Activated CD4-positive, alpha-beta T cell treated with anti-CD3 and anti-CD28 coated beads, Interleukin-2, amount 10 ng/mL, durations not matched to agents 7 days and 5 days (primary cell): ENCODE measurements around the gene PTGS2. TPM values are rescaled to one million over a fixed set of nuclear protein-coding genes. Genes with fewer than 3 reads are reported as not detected.
"Not testable (repeated sequence)": the region's sequence is repeated elsewhere in the genome, so short reads cannot be mapped to it uniquely, and the experiment has no call there.

Experiments used
- CTCF ChIA-PET: fragments of 350-600 bp; sonication (Branson Sonifier 250); formaldehyde crosslinking; loops from one replicate; lab custom pipeline; 2021; ENCODE audit warnings: antibody characterized with exemption; lab: Charles Lee
- POLR2A ChIA-PET: fragments of 350-600 bp; sonication (Branson Sonifier 250); formaldehyde crosslinking; loops from one replicate; lab custom pipeline; 2021; ENCODE audit warnings: antibody characterized with exemption; lab: Charles Lee
- DNase-seq: peaks from one replicate; pipeline ENCODE4 v3.0.0-alpha.2; 2020
- H3K27ac Mint-ChIP-seq: one replicate; pipeline ENCODE4 v1.8.0; 2021; ENCODE audit warnings: mild to moderate bottlenecking, moderate library complexity, mixed read lengths
- H3K27me3 Mint-ChIP-seq: one replicate; pipeline ENCODE4 v1.8.0; 2021; ENCODE audit warnings: mixed read lengths
- H3K36me3 Mint-ChIP-seq: one replicate; pipeline ENCODE4 v1.8.0; 2021; ENCODE audit warnings: low read depth, mixed read lengths
- H3K4me1 Mint-ChIP-seq: one replicate; pipeline ENCODE4 v1.8.0; 2021; ENCODE audit warnings: mixed read lengths
- H3K4me3 Mint-ChIP-seq: one replicate; pipeline ENCODE4 v1.8.0; 2021; ENCODE audit warnings: mild to moderate bottlenecking, moderate library complexity, mixed read lengths
- H3K9me3 Mint-ChIP-seq: one replicate; pipeline ENCODE4 v1.8.0; 2021; ENCODE audit warnings: mixed read lengths
- total RNA-seq, 2 experiments: library from RNA; stranded (reverse); gene quantifications; one replicate each; pipeline ENCODE4 v1.2.3, GENCODE V29; 2021

Gene PTGS2
- total RNA-seq, 2 experiments from 2014 or later, result not detected

DNA sequence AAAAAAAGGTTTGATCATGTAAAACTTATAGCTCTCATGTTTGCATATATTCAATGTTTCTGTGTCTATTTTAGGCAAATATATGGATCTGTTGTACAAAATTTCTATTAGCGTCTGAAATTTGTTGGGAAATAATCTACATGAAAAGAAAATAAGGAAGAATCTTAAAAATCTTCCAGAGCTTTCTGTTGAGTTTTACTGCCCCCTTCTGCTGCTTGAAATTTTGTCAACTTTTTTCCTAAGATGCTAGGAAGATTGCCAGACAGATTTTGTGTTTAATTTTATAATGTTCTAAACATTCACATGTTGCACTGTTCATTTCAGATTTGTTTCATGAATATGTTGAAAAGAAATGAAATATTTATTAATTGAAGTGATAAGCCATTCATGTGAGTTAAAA, 2.5 kb upstream of the PTGS2 start:
- POLR2A ChIA-PET, result no interaction called here
- CTCF ChIA-PET, result no interaction called here
- no peak for DNase-seq
- no peak overlapping the region for H3K4me3 Mint-ChIP-seq
- peaks cover 67% of the 10 kb centered on the region for H3K27me3 Mint-ChIP-seq
- H3K27ac Mint-ChIP-seq, result no peak overlapping the region
- no peaks in the 10 kb centered on the region for H3K9me3 Mint-ChIP-seq
- H3K4me1 Mint-ChIP-seq, result peaks cover 14% of the 10 kb centered on the region
- H3K36me3 Mint-ChIP-seq, result no peaks in the 10 kb centered on the region

DNA sequence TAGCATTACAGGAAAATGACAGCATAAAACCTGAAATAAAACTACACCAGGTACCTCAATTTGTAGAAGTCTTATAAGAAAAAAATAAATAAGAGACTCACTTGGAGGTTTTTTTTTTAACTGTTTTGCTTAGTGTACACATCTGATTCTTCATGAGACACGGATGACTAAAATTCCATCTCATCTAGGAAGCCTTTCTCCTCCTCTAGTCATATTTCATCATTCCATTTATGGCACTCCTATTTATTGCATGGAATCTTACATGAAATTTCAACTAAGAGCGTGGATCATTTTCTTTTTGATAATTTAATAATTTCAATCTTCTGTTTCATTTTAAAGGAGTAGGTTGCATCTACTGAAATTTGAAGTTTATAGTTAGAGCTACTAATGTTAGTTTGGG, 1.6 kb upstream of the PTGS2 start:
- CTCF ChIA-PET, result no interaction called here
- Mint-ChIP-seq H3K4me3 (no peak overlapping the region), H3K27ac (no peak overlapping the region), H3K4me1 (peaks cover 14% of the 10 kb centered on the region), H3K27me3 (peaks cover 70% of the 10 kb centered on the region), H3K9me3 (no peaks in the 10 kb centered on the region), H3K36me3 (no peaks in the 10 kb centered on the region)
- no peak for DNase-seq
- POLR2A ChIA-PET, result no interaction called here

- Mint-ChIP-seq H3K27me3 (peaks cover 71% of the 10 kb centered on the region), H3K27ac (no peak overlapping the region), H3K9me3 (no peaks in the 10 kb centered on the region), H3K4me3 (peak overlapping the region; percentile 73), H3K36me3 (no peaks in the 10 kb centered on the region), H3K4me1 (peaks cover 14% of the 10 kb centered on the region)
- no peak for DNase-seq
- POLR2A ChIA-PET, result no interaction called here
- CTCF ChIA-PET, result no interaction called here
Measured at GRCh38 chr1:186681121-186681520, 898 bp upstream of the PTGS2 start.

DNA sequence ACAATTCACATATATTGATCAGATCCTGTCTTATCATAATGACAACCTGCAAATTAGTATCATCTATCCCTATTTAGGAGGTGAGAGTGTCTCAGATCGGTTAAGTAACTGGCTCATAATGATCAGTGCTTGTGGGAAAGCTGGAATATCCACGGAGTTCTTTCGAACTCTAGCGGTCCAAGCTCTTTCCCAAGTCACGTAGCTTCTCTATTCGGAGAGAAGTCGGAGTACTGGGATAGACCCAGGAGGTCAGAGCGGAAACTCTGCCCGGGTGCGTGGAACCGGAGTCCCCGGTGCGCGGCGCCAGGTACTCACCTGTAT, 339 bp downstream of the PTGS2 start:
- H3K27ac Mint-ChIP-seq, result no peak overlapping the region
- CTCF ChIA-PET, result no interaction called here
- H3K9me3 Mint-ChIP-seq, result no peaks in the 10 kb centered on the region
- H3K4me3 Mint-ChIP-seq, result peak overlapping the region; percentile 73
- H3K4me1 Mint-ChIP-seq, result peaks cover 14% of the 10 kb centered on the region
- H3K36me3 Mint-ChIP-seq, result no peaks in the 10 kb centered on the region
- H3K27me3 Mint-ChIP-seq, result peaks cover 63% of the 10 kb centered on the region
- DNase-seq, result no peak
- POLR2A ChIA-PET, result no interaction called here

GRCh38 chr1:186678155-186678554, 2.1 kb downstream of the PTGS2 start:
- no peak overlapping the region for H3K4me3 Mint-ChIP-seq
- ChIA-PET POLR2A (no interaction called here), CTCF (no interaction called here)
- peaks cover 55% of the 10 kb centered on the region for H3K27me3 Mint-ChIP-seq
- H3K27ac Mint-ChIP-seq, result no peak overlapping the region
- peaks cover 12% of the 10 kb centered on the region for H3K4me1 Mint-ChIP-seq
- H3K36me3 Mint-ChIP-seq, result no peaks in the 10 kb centered on the region
- DNase-seq, result no peak
- no peaks in the 10 kb centered on the region for H3K9me3 Mint-ChIP-seq

GRCh38 chr1:186672596-186672995, 7.6 kb downstream of the PTGS2 start:
- H3K4me3 Mint-ChIP-seq, result no peak overlapping the region
- H3K36me3 Mint-ChIP-seq, result no peaks in the 10 kb centered on the region
- H3K9me3 Mint-ChIP-seq, result no peaks in the 10 kb centered on the region
- CTCF ChIA-PET, result no interaction called here
- H3K4me1 Mint-ChIP-seq, result no peaks in the 10 kb centered on the region
- H3K27ac Mint-ChIP-seq, result no peak overlapping the region
- DNase-seq, result no peak
- POLR2A ChIA-PET, result no interaction called here
- peaks cover 22% of the 10 kb centered on the region for H3K27me3 Mint-ChIP-seq

DNA sequence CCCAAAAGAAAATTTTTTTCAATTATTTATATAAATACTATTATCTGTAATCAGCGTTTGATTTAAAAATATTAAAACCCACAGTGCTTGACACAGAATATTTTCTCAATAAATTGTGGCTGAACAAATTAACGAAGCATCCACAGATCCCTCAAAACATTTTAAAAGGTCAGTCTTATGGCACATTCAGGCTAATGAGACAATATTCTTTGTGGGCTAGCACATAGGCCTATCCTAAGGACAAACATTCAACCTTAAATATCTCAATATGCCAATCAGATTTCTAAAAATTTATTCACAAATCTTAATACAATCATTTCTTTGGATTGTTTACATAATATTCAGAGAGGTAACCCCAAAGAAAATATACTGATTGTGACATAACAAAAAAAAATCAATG, 8.1 kb downstream of the PTGS2 start:
- H3K4me1 Mint-ChIP-seq, result no peaks in the 10 kb centered on the region
- no peaks in the 10 kb centered on the region for H3K36me3 Mint-ChIP-seq
- ChIA-PET POLR2A (no interaction called here), CTCF (no interaction called here)
- H3K9me3 Mint-ChIP-seq, result no peaks in the 10 kb centered on the region
- peaks cover 18% of the 10 kb centered on the region for H3K27me3 Mint-ChIP-seq
- no peak for DNase-seq
- no peak overlapping the region for H3K27ac Mint-ChIP-seq
- H3K4me3 Mint-ChIP-seq, result no peak overlapping the region

GRCh38 chr1:186671136-186671825, 8.9 kb downstream of the PTGS2 start:
- no peaks in the 10 kb centered on the region for H3K4me1 Mint-ChIP-seq
- no peak for DNase-seq
- peaks cover 16% of the 10 kb centered on the region for H3K27me3 Mint-ChIP-seq
- ChIA-PET CTCF (interaction anchor here (1.2 kb wide), 1 partner anchor 66 kb away, joined by 3 read pairs; no protein-coding TSS in a partner anchor), POLR2A (no interaction called here)
- H3K27ac Mint-ChIP-seq, result no peak overlapping the region
- no peak overlapping the region for H3K4me3 Mint-ChIP-seq
- H3K9me3 Mint-ChIP-seq, result no peaks in the 10 kb centered on the region
- H3K36me3 Mint-ChIP-seq, result no peaks in the 10 kb centered on the region

DNA sequence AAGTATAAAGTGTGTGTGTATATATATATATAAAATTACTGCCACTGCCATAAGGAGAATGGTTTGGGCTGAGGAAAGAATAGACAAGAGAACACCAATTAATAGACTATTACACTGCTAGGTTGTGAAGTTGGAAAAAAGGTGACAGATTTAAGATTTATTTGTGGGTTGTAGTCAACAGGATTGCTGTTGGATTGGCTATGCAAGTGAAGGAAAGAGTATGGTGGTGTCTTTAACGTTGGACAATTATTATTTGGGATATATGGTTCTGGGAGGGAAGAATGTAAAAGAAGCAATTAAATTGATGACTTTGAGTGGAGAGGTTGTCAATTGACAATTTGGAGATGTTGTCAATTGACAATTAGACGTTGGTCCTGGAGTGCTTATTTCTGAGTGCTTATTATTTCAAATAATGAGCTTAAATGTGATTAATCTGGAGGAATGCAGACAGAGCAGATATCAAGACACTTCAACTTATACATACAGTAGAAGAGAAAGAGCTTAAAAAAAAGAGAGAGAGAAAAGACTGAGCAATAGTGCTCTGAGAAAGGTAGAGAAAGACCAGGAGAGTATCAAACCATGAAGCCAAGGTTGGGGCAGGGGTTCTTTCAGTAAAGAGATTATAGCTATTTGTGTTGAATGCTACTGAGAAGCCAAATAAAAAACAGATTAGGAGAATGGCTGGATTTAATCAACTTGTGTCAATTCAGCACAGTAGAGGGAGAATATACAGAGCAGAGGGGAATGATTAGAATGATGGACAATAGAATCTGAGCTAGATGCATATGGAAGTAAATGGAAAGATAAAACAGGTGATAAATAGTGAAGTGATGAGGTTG, 9.7 kb downstream of the PTGS2 start:
- H3K27me3 Mint-ChIP-seq, result peaks cover 14% of the 10 kb centered on the region
- H3K4me1 Mint-ChIP-seq, result no peaks in the 10 kb centered on the region
- H3K9me3 Mint-ChIP-seq, result no peaks in the 10 kb centered on the region
- ChIA-PET POLR2A (no interaction called here), CTCF (interaction anchor here (1.2 kb wide), 1 partner anchor 65 kb away, joined by 3 read pairs; no protein-coding TSS in a partner anchor)
- H3K36me3 Mint-ChIP-seq, result no peaks in the 10 kb centered on the region
- DNase-seq, result no peak
- no peak overlapping the region for H3K4me3 Mint-ChIP-seq
- H3K27ac Mint-ChIP-seq, result no peak overlapping the region

DNA sequence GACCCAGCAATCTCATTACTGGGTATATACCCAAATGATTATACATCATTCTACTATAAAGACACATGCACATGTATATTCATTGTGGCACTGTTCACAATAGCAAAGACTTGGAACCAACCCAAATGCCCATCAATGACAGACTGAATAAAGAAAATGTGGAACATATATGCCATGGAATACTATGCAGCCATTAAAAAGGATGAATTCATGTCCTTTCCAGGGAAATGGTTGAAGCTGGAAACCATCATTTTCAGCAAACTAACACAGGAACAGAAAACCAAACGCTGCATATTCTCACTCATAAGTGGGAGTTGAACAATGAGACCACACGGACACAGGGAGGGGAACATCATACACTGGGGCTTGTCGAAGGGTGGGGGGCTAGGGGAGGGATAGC, 10.4 kb downstream of the PTGS2 start:
- H3K4me3 Mint-ChIP-seq, DNase-seq, H3K4me1 Mint-ChIP-seq, H3K27ac Mint-ChIP-seq, POLR2A ChIA-PET, CTCF ChIA-PET, H3K36me3 Mint-ChIP-seq, H3K9me3 Mint-ChIP-seq: not testable (repeated sequence)
- H3K27me3 Mint-ChIP-seq, result peaks cover 14% of the 10 kb centered on the region

- H3K9me3 Mint-ChIP-seq, H3K4me1 Mint-ChIP-seq, DNase-seq, CTCF ChIA-PET, H3K4me3 Mint-ChIP-seq, H3K36me3 Mint-ChIP-seq, POLR2A ChIA-PET, H3K27ac Mint-ChIP-seq: not testable (repeated sequence)
- H3K27me3 Mint-ChIP-seq, result peaks cover 12% of the 10 kb centered on the region
Measured at GRCh38 chr1:186664217-186664616, 16.0 kb downstream of the PTGS2 start.

DNA sequence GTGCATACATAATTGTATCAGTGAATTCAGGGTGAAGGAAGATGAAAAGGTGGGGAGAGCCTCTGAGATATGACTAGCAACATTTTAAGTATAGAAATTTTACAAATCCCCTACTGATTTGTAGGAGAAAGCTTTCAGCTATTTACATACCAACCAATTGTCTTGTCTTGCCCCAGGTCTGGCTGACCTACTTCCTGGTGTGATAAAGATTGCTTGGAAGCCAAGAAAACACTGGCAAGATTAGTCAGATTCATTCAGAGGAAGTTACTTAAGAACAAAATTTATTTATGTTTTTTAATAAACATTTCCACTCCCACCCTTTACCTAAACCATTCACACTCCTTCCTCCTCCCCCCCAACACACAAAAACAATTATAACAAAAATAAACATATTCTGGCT, 17.5 kb downstream of the PTGS2 start:
- H3K27me3 Mint-ChIP-seq, result peaks cover 3% of the 10 kb centered on the region
- CTCF ChIA-PET, result no interaction called here
- POLR2A ChIA-PET, result no interaction called here
- H3K36me3 Mint-ChIP-seq, result no peaks in the 10 kb centered on the region
- no peaks in the 10 kb centered on the region for H3K4me1 Mint-ChIP-seq
- H3K9me3 Mint-ChIP-seq, result no peaks in the 10 kb centered on the region
- H3K27ac Mint-ChIP-seq, result no peak overlapping the region
- DNase-seq, result no peak
- H3K4me3 Mint-ChIP-seq, result no peak overlapping the region

DNA sequence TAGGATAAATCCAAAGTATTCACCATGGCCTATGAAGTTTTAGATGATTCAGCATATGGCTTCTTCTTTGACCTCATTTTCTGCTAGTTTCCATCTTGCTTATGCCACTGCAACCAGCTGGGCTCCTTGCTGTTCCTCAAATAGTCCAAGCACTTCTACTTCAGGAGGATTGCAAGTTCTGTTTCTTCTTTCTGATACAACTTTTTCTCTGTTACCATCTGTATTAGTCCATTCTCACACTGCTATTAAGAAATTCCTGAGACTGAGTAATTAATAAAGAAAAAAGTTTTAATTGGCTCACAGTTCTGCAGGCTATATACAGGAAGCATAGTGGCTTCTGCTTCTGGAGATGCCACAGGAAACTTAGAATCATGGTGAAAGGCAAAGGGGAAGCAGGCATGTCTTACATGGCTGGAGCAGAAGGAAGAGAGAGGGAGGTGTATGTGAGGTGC, 20.3 kb downstream of the PTGS2 start:
- Mint-ChIP-seq H3K36me3 (no peaks in the 10 kb centered on the region), H3K4me3 (no peak overlapping the region), H3K27ac (no peak overlapping the region), H3K27me3 (peaks cover 2% of the 10 kb centered on the region), H3K4me1 (no peaks in the 10 kb centered on the region), H3K9me3 (no peaks in the 10 kb centered on the region)
- ChIA-PET POLR2A (no interaction called here), CTCF (no interaction called here)
- no peak for DNase-seq
